HepG2 (cell line): ENCODE results near the gene KCNMA1. TPM values are rescaled to one million over a fixed set of nuclear protein-coding genes. Genes with fewer than 3 reads are reported as not detected.

ENCODE experiments used
- ATAC-seq: fragments of 200-7000 bp; cut with Tn5 transposase; 3 replicates; pipeline ENCODE4 v1.9.1; 2020; ENCODE audit warnings: mild to moderate bottlenecking, moderate library complexity
- BruUV-seq: library from RNA; stranded (reverse); fragments of 400-500 nt; replicated peaks from 2 replicates; lab custom pipeline; 2021; lab: Mats Ljungman, UMichigan
- CTCF ChIA-PET: fragments of 300-600 bp; formaldehyde crosslinking; extraction: SDS; loops from one replicate; lab custom pipeline; 2021; ENCODE audit warnings: low total read pairs, inconsistent platforms, low intra/inter-chr PET ratio; lab: Yijun Ruan, JAX
- POLR2A ChIA-PET: fragments of 350-600 bp; sonication (Branson Sonifier 250); formaldehyde crosslinking; loops from one replicate; lab custom pipeline; 2020; ENCODE audit warnings: antibody characterized with exemption, inconsistent platforms; lab: Yijun Ruan, JAX
- DNase-seq: peaks from one replicate; pipeline ENCODE4 v3.0.0-alpha.2; 2015; ENCODE audit warnings: low spot score
- FAIRE-seq: peaks from 3 replicates; lab custom pipeline; 2011; peaks lifted over from hg19 to GRCh38; lab: Jason Lieb, UNC
- H2AFZ ChIP-seq: one replicate; pipeline ENCODE4 v1.6.1; 2011; ENCODE audit warnings: low read length, inconsistent platforms
- H3K27ac ChIP-seq: fragments of 300-600 bp; 3 replicates; pipeline ENCODE4 v1.8.0; 2011; ENCODE audit warnings: mixed run types, mild to moderate bottlenecking, mixed read lengths, low read length, inconsistent platforms; ENCODE audit not compliant: insufficient read depth; ENCODE audit errors: extremely low read length
- H3K27me3 ChIP-seq, 2 experiments: fragments of 200-600 bp in 1 of 2; 2 replicates in 1 of 2; 3 replicates in 1 of 2; pipeline versions ENCODE4 v1.6.0 to v1.8.0; 2011; ENCODE audit warnings: low read length in 2 of 2, mild to moderate bottlenecking in 2 of 2, moderate library complexity in 2 of 2, inconsistent platforms in 1 of 2; ENCODE audit not compliant: insufficient read depth in 2 of 2, control insufficient read depth in 1 of 2
- H3K36me3 ChIP-seq, 2 experiments: fragments of 200-600 bp in 1 of 2; replicated peaks in 1 of 2; 2 replicates in 1 of 2; 3 replicates in 1 of 2; pipeline versions ENCODE4 v1.5.1 to v1.8.0; 2011; ENCODE audit warnings: low read length in 2 of 2, inconsistent platforms in 1 of 2; ENCODE audit not compliant: insufficient read depth in 2 of 2, control insufficient read depth in 1 of 2
- H3K4me1 ChIP-seq: 2 replicates; pipeline ENCODE4 v1.5.1; 2012; ENCODE audit warnings: low read length, inconsistent platforms; ENCODE audit not compliant: insufficient read depth
- H3K4me2 ChIP-seq: 2 replicates; pipeline ENCODE4 v1.6.0; 2011; ENCODE audit warnings: low read depth, low read length, inconsistent platforms
- H3K4me3 ChIP-seq, 3 experiments: fragments of 200-600 bp in 1 of 3; sonication (generic), shearing (Covaris generic) in 1 of 3; replicated peaks in 1 of 3; 2 replicates each; pipeline ENCODE4 v1.5.1; 2011 to 2016; ENCODE audit warnings: low read length in 3 of 3, inconsistent platforms in 2 of 3, low read depth in 2 of 3, mild to moderate bottlenecking in 2 of 3, control low read depth in 1 of 3, mixed read lengths in 1 of 3; ENCODE audit not compliant: insufficient read depth in 1 of 3
- H3K79me2 ChIP-seq: one replicate; pipeline ENCODE4 v1.6.1; 2011; ENCODE audit warnings: low read length, inconsistent platforms; ENCODE audit not compliant: insufficient read depth
- H3K9ac ChIP-seq: 2 replicates; pipeline ENCODE4 v1.6.0; 2011; ENCODE audit warnings: mild to moderate bottlenecking, low read depth, low read length, inconsistent platforms; ENCODE audit not compliant: insufficient read depth
- H3K9me3 ChIP-seq: 2 replicates; pipeline ENCODE4 v1.5.1; 2012; ENCODE audit warnings: mild to moderate bottlenecking, low read length
- H4K20me1 ChIP-seq: 2 replicates; pipeline ENCODE4 v1.6.0; 2011; ENCODE audit warnings: inconsistent platforms, mild to moderate bottlenecking, low read length, moderate library complexity; ENCODE audit not compliant: insufficient read depth
- ARID2 ChIP-seq: sonication (generic); formaldehyde crosslinking; IDR thresholded peaks from 2 replicates; pipeline ENCODE4 v1.8.1; 2022; ENCODE audit warnings: mild to moderate bottlenecking, missing genetic modification reagents, borderline replicate concordance
- ARNT2 ChIP-seq: sonication (generic); formaldehyde crosslinking; IDR thresholded peaks from 2 replicates; pipeline ENCODE4 v1.8.0; 2022; ENCODE audit warnings: mild to moderate bottlenecking, low read depth, missing genetic modification reagents, moderate library complexity
- CCDC6 ChIP-seq: sonication (generic); formaldehyde crosslinking; IDR thresholded peaks from 2 replicates; pipeline ENCODE4 v1.8.1; 2022; ENCODE audit warnings: mild to moderate bottlenecking, missing genetic modification reagents, moderate library complexity
- ISL2 ChIP-seq: sonication (generic); formaldehyde crosslinking; IDR thresholded peaks from 2 replicates; pipeline ENCODE4 v1.5.0; 2020; ENCODE audit warnings: missing genetic modification reagents
- PHF8 ChIP-seq: sonication (generic); formaldehyde crosslinking; IDR thresholded peaks from 2 replicates; pipeline ENCODE4 v1.5.0; 2020; ENCODE audit warnings: missing genetic modification reagents
- RAD51 ChIP-seq: fragments of 450-650 bp; IDR thresholded peaks from 2 replicates; pipeline ENCODE4 v1.6.1; 2016; ENCODE audit warnings: borderline replicate concordance
- REPIN1 ChIP-seq: sonication (generic); formaldehyde crosslinking; IDR thresholded peaks from 2 replicates; pipeline ENCODE4 v1.8.0; 2022; ENCODE audit warnings: missing genetic modification reagents, low read depth, mild to moderate bottlenecking, borderline replicate concordance
- TAF1 ChIP-seq: sonication (generic); formaldehyde crosslinking; IDR thresholded peaks from 2 replicates; pipeline ENCODE4 v1.4.0; 2020; ENCODE audit warnings: missing genetic modification reagents
- THYN1 ChIP-seq: sonication (generic); formaldehyde crosslinking; IDR thresholded peaks from 2 replicates; pipeline ENCODE4 v1.8.1; 2023; ENCODE audit warnings: low read depth, mild to moderate bottlenecking, moderate library complexity, missing genetic modification reagents, borderline replicate concordance
- USF2 ChIP-seq, 2 experiments: sonication (generic) in 1 of 2; formaldehyde crosslinking in 1 of 2; IDR thresholded peaks; 2 replicates each; pipeline versions ENCODE4 v1.5.1 to v1.6.1; 2011 to 2020; ENCODE audit warnings: borderline replicate concordance in 1 of 2, low read depth in 1 of 2, low read length in 1 of 2, mild to moderate bottlenecking in 1 of 2, missing genetic modification reagents in 1 of 2, moderate library complexity in 1 of 2
- ZNF430 ChIP-seq: sonication (generic); formaldehyde crosslinking; IDR thresholded peaks from 2 replicates; pipeline ENCODE4 v1.9.0; 2021; ENCODE audit warnings: mild to moderate bottlenecking, missing genetic modification reagents
- ZNF432 ChIP-seq: sonication (generic); formaldehyde crosslinking; IDR thresholded peaks from 2 replicates; pipeline ENCODE4 v1.5.0; 2020; ENCODE audit warnings: missing genetic modification reagents, mild to moderate bottlenecking, borderline replicate concordance
- ZNF691 ChIP-seq: sonication (generic); formaldehyde crosslinking; IDR thresholded peaks from 2 replicates; pipeline ENCODE4 v1.4.0; 2020; ENCODE audit warnings: missing genetic modification reagents, low read depth, mild to moderate bottlenecking, borderline replicate concordance
- WGBS: methylation state at CpG from one replicate; pipeline ENCODE4 v1.1.6; 2017; ENCODE audit warnings: low lambda C conversion rate; 5-methylcytosine and 5-hydroxymethylcytosine counted together
- in situ Hi-C: cut with HindIII; loops from 2 replicates; pipeline ENCODE4 v1.10.0; 2017; ENCODE audit warnings: low pct_unique_long_range_greater_than_20kb; ENCODE audit not compliant: extremely low pct_ligation_motif_present
- intact Hi-C: fragments of 100-400 bp; cut with micrococcal nuclease; formaldehyde crosslinking; loops from one replicate; pipeline ENCODE4 v1.10.0; 2022; ENCODE audit not compliant: unreplicated experiment
- polyA plus RNA-seq, 8 experiments: library from polyadenylated mRNA; depleted of rRNA in 3 of 8; stranded (reverse) in 7 of 8; unstranded in 1 of 8; fragments of >200 nt; fragmentation: Illumina TruSeq in 4 of 8; extraction: Trizol in 4 of 8; gene quantifications; 2 replicates each; pipeline versions ENCODE4 v1.2.1 to v1.2.3, GENCODE V29; 2011 to 2016; ENCODE audit warnings: low read depth in 4 of 8, missing spikeins in 1 of 8, mixed read lengths in 1 of 8; ENCODE audit not compliant: insufficient read depth in 1 of 8
- total RNA-seq, 5 experiments: library from RNA; depleted of rRNA; stranded (reverse); fragments of >200 nt; fragmentation: Illumina TruSeq; extraction: Trizol; gene quantifications; 2 replicates each; pipeline ENCODE4 v1.2.3, GENCODE V29; 2016; ENCODE audit warnings: low read depth in 1 of 5

The KCNMA1 gene
- total and polyA plus RNA-seq, 2 of the 13 experiments (the other 11 are each of a cell fraction or from before 2014, with no cell fraction given): 0.02 TPM; not detected in 1

GRCh38 chr10:77614778-77615625, 22.6 kb downstream of the KCNMA1 start:
- H2AFZ ChIP-seq: no peak overlapping the region
- H3K4me1 ChIP-seq: no peaks in the 10 kb centered on the region

GRCh38 chr10:77613476-77614130, 24.0 kb downstream of the KCNMA1 start:
- intact Hi-C loops: no loop called here
- no peak overlapping the region for H3K4me2 ChIP-seq
- no peak overlapping the region for H3K9ac ChIP-seq
- H2AFZ ChIP-seq: no peak overlapping the region
- no peaks in the 10 kb centered on the region for H3K9me3 ChIP-seq
- 60% methylated on average over 9 of the region's 9 CpGs for WGBS
- no peak for ATAC-seq
- no TSS peak for BruUV-seq
- H3K4me1 ChIP-seq: no peaks in the 10 kb centered on the region
- no peaks in the 10 kb centered on the region for H4K20me1 ChIP-seq
- H3K27ac ChIP-seq: no peak overlapping the region
- in situ Hi-C loops: no loop called here
- H3K27me3 ChIP-seq: peaks cover 0 to 5% of the 10 kb centered on the region in 2 experiments; a peak in 1 of 5 replicates
- H3K4me3 ChIP-seq: no peak overlapping the region
- no peak for FAIRE-seq
- no peaks in the 10 kb centered on the region for H3K36me3 ChIP-seq
- no peaks in the 10 kb centered on the region for H3K79me2 ChIP-seq
- ChIA-PET CTCF (no interaction called here), POLR2A (no interaction called here)
- no peak for DNase-seq
- TF ChIP-seq RAD51 (no peak), REPIN1 (CRISPR knock-in tag) (no peak), ISL2 (CRISPR knock-in tag) (no peak), ZNF691 (CRISPR knock-in tag) (no peak), ZNF432 (CRISPR knock-in tag) (no peak), ARID2 (CRISPR knock-in tag) (no peak), TAF1 (CRISPR knock-in tag) (no peak), CCDC6 (no peak), ZNF430 (CRISPR knock-in tag) (no peak), THYN1 (CRISPR knock-in tag) (no peak), USF2 (IDR thresholded peaks at IDR 0.05; ENCODE audit: low read depth, low read length) (no peak), USF2 (CRISPR knock-in tag; IDR thresholded peaks at IDR 0.05; ENCODE audit: borderline replicate concordance) (no peak), ARNT2 (no peak)

More at GRCh38 chr10:77614778-77615625, 22.6 kb downstream of the KCNMA1 start:
- FAIRE-seq (no peak), DNase-seq (no peak), ATAC-seq (no peak)
- H3K27ac ChIP-seq: no peak overlapping the region
- in situ Hi-C loops (no loop called here), intact Hi-C loops (no loop called here)
- H3K4me3 ChIP-seq: no peak overlapping the region
- no peaks in the 10 kb centered on the region for H3K36me3 ChIP-seq
- H3K79me2 ChIP-seq: no peaks in the 10 kb centered on the region
- H4K20me1 ChIP-seq: no peaks in the 10 kb centered on the region
- BruUV-seq: no TSS peak
- ChIA-PET POLR2A (no interaction called here), CTCF (no interaction called here)
- no peak overlapping the region for H3K9ac ChIP-seq
- 22% methylated on average over 6 of the region's 6 CpGs for whole genome bisulfite sequencing
- TF ChIP-seq PHF8 (CRISPR knock-in tag): no peak
- no peaks in the 10 kb centered on the region for H3K9me3 ChIP-seq
- H3K4me2 ChIP-seq: no peak overlapping the region
- peaks cover 0 to 2% of the 10 kb centered on the region in 2 experiments; a peak in 1 of 5 replicates for H3K27me3 ChIP-seq
